Muscle layer of colon (tissue), 2 donors: Measurements from ENCODE around the gene MAN1B1.

Experiments
- H3K27ac ChIP-seq: one replicate; pipeline ENCODE4 v1.7.0; 2013; ENCODE audit warnings: low read depth, mild to moderate bottlenecking, low read length, moderate library complexity
- H3K27me3 ChIP-seq, 2 donors: one replicate each; pipeline ENCODE4 v1.7.0; 2013; ENCODE audit warnings: low read length in 2 of 2, mild to moderate bottlenecking in 2 of 2; ENCODE audit not compliant: insufficient read depth in 2 of 2, control insufficient read depth in 1 of 2
- H3K36me3 ChIP-seq: one replicate; pipeline ENCODE4 v1.7.0; 2013; ENCODE audit warnings: mild to moderate bottlenecking, low read length; ENCODE audit not compliant: insufficient read depth
- H3K4me1 ChIP-seq: one replicate; pipeline ENCODE4 v1.7.0; 2013; ENCODE audit warnings: mild to moderate bottlenecking, low read length; ENCODE audit not compliant: insufficient read depth
- H3K4me3 ChIP-seq, 2 donors: one replicate each; pipeline ENCODE4 v1.7.0; 2013; ENCODE audit warnings: low read length in 2 of 2, low read depth in 1 of 2, mild to moderate bottlenecking in 1 of 2, moderate library complexity in 1 of 2
- H3K9ac ChIP-seq: one replicate; pipeline ENCODE4 v1.7.0; 2013; ENCODE audit warnings: low read length
- H3K9me3 ChIP-seq: one replicate; pipeline ENCODE4 v1.7.0; 2013; ENCODE audit warnings: mild to moderate bottlenecking, low read length
- donor health status: abdominal sarcoma.
- donor health status: Adenocarcinoma of cecum.

The MAN1B1 gene

DNA sequence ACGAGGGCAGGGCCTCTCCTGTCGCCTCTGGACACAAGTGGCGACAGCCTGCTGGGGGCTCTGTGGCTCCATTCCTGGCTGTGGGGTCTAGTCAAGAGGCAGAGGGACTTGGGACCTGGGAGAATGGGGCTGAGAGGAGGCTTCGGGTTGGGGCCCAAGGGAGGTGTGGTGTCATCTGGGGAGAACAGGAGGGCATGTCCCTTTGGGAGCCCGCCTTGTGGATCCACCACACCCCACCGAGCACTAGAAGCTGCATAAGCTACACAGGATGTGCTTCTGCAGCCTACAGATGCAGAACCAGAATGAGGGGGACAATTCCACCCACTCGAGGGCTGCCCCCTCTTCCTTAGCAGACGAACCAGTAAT lies 3.9 kb upstream of the MAN1B1 start:
- no peaks in the 10 kb centered on the region for H3K9me3 ChIP-seq
- no peak overlapping the region for H3K4me3 ChIP-seq
- peaks cover 6% of the 10 kb centered on the region for H3K36me3 ChIP-seq
- peaks cover 22% of the 10 kb centered on the region for H3K4me1 ChIP-seq
- no peak overlapping the region for H3K9ac ChIP-seq
- peaks cover 7 to 28% of the 10 kb centered on the region in 2 donors for H3K27me3 ChIP-seq
- H3K27ac ChIP-seq, result no peak overlapping the region

DNA sequence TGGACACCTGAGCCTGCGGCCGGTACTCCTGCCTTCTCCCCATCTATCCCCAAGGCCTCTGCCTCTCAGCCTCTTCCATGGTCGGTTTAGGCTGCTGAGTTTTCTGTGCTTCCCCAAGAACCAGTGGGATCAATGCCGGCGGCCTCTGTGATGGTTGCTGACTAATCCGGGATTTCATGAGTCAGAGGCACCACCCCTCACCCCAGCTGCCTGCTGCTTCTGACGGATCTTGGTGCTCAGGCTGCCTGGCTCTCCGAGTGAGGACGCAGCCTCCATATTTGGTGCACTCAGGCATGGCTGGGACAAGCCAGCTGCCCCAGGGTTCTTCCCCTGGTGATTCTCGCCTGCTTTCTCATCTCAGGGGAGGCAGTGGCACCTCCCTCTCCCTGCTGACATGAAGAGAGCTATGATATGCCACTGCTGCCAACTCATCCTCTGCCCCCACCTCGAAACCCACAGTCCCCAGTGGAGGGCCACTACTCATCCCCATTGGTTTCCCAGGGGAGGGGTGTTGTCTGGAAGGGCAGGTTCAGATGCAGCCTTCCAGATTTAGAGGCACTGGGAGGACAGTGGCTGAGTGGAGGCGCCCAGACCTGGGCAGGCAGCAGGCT lies 3.3 kb upstream of the MAN1B1 start:
- H3K27me3 ChIP-seq, result peaks cover 4 to 22% of the 10 kb centered on the region in 2 donors
- no peaks in the 10 kb centered on the region for H3K9me3 ChIP-seq
- H3K9ac ChIP-seq, result no peak overlapping the region
- H3K36me3 ChIP-seq, result peaks cover 6% of the 10 kb centered on the region
- no peak overlapping the region for H3K27ac ChIP-seq
- peaks cover 25% of the 10 kb centered on the region for H3K4me1 ChIP-seq
- H3K4me3 ChIP-seq, result no peak overlapping the region

- Histone ChIP-seq H3K36me3 (peaks cover 6% of the 10 kb centered on the region), H3K4me1 (peaks cover 19% of the 10 kb centered on the region), H3K9ac (no peak overlapping the region), H3K27me3 (peaks cover 0 to 11% of the 10 kb centered on the region in 2 donors), H3K27ac (no peak overlapping the region), H3K4me3 (no peak overlapping the region), H3K9me3 (no peaks in the 10 kb centered on the region)
Measured at GRCh38 chr9:137084526-137084925, 2.3 kb upstream of the MAN1B1 start.

GRCh38 chr9:137085920-137086530 lies 760 bp upstream of the MAN1B1 start:
- H3K27me3 ChIP-seq, result no peaks in the 10 kb centered on the region
- H3K9me3 ChIP-seq, result no peaks in the 10 kb centered on the region
- H3K27ac ChIP-seq, result peak overlapping the region; percentile 78
- peak overlapping the region; percentile 70 to 81 for H3K4me3 ChIP-seq
- H3K36me3 ChIP-seq, result peaks cover 8% of the 10 kb centered on the region
- H3K4me1 ChIP-seq, result peaks cover 19% of the 10 kb centered on the region
- peak overlapping the region; percentile 27 for H3K9ac ChIP-seq

- H3K27me3 ChIP-seq, result no peaks in the 10 kb centered on the region
- peak overlapping the region; percentile 61 for H3K9ac ChIP-seq
- H3K9me3 ChIP-seq, result no peaks in the 10 kb centered on the region
- H3K4me1 ChIP-seq, result peaks cover 19% of the 10 kb centered on the region
- peak overlapping the region; percentile 54 to 81 for H3K4me3 ChIP-seq
- H3K27ac ChIP-seq, result peak overlapping the region; percentile 75
- H3K36me3 ChIP-seq, result peaks cover 8% of the 10 kb centered on the region
Measured at GRCh38 chr9:137087409-137087925, 682 bp downstream of the MAN1B1 start.

GRCh38 chr9:137088121-137088520 lies 1.3 kb downstream of the MAN1B1 start:
- H3K27ac ChIP-seq, result no peak overlapping the region
- peak overlapping the region in 1 of 2 donors; percentile 81 for H3K4me3 ChIP-seq
- H3K9ac ChIP-seq, result no peak overlapping the region
- H3K4me1 ChIP-seq, result peaks cover 19% of the 10 kb centered on the region
- H3K36me3 ChIP-seq, result peaks cover 8% of the 10 kb centered on the region
- no peaks in the 10 kb centered on the region for H3K27me3 ChIP-seq
- no peaks in the 10 kb centered on the region for H3K9me3 ChIP-seq

- H3K4me1 ChIP-seq, result peaks cover 19% of the 10 kb centered on the region
- H3K9ac ChIP-seq, result no peak overlapping the region
- no peaks in the 10 kb centered on the region for H3K27me3 ChIP-seq
- H3K36me3 ChIP-seq, result peaks cover 8% of the 10 kb centered on the region
- H3K9me3 ChIP-seq, result no peaks in the 10 kb centered on the region
- no peak overlapping the region for H3K4me3 ChIP-seq
- no peak overlapping the region for H3K27ac ChIP-seq
Measured at GRCh38 chr9:137089232-137089947, 2.6 kb downstream of the MAN1B1 start.

GRCh38 chr9:137095664-137096517 lies 9.1 kb downstream of the MAN1B1 start:
- Histone ChIP-seq H3K27me3 (no peaks in the 10 kb centered on the region), H3K9me3 (no peaks in the 10 kb centered on the region), H3K36me3 (peaks cover 26% of the 10 kb centered on the region), H3K4me1 (no peaks in the 10 kb centered on the region), H3K27ac (no peak overlapping the region), H3K4me3 (no peak overlapping the region), H3K9ac (no peak overlapping the region)

- Histone ChIP-seq H3K9ac (no peak overlapping the region), H3K36me3 (peaks cover 37% of the 10 kb centered on the region), H3K9me3 (no peaks in the 10 kb centered on the region)
Measured at GRCh38 chr9:137096785-137097546, 10.2 kb downstream of the MAN1B1 start.

GRCh38 chr9:137097761-137098462 lies 11.1 kb downstream of the MAN1B1 start:
- Histone ChIP-seq H3K9me3 (no peaks in the 10 kb centered on the region), H3K4me3 (no peak overlapping the region), H3K4me1 (no peaks in the 10 kb centered on the region), H3K27ac (no peak overlapping the region), H3K27me3 (no peaks in the 10 kb centered on the region), H3K36me3 (peaks cover 46% of the 10 kb centered on the region), H3K9ac (no peak overlapping the region)

More at GRCh38 chr9:137096785-137097546, 10.2 kb downstream of the MAN1B1 start:
- Histone ChIP-seq H3K27me3 (no peaks in the 10 kb centered on the region), H3K4me1 (no peaks in the 10 kb centered on the region), H3K27ac (no peak overlapping the region), H3K4me3 (no peak overlapping the region)
